HL-60 (cell line): ENCODE data around the gene ACADS.

Experiments
- DNase-seq, 2 experiments: peaks; one replicate each; pipeline ENCODE4 v3.0.0-alpha.2; 2010 to 2020; ENCODE audit warnings: low read depth in 1 of 2, low spot score in 1 of 2
- H3K27ac ChIP-seq: fragments of 250-450 bp; sonication (Bioruptor Pico); replicated peaks from 2 replicates; pipeline ENCODE4 v1.5.1; 2020; ENCODE audit warnings: mild to moderate bottlenecking, moderate library complexity
- H3K27me3 ChIP-seq: fragments of 250-450 bp; sonication (Bioruptor Pico); 2 replicates; pipeline ENCODE4 v1.5.1; 2021; ENCODE audit warnings: mild to moderate bottlenecking, moderate library complexity; ENCODE audit not compliant: insufficient read depth, poor library complexity, severe bottlenecking
- H3K4me3 ChIP-seq: replicated peaks from 2 replicates; pipeline ENCODE4 v1.5.1; 2011; ENCODE audit warnings: mild to moderate bottlenecking, control low read depth, low read length; ENCODE audit not compliant: insufficient read depth
- GABPA ChIP-seq: IDR thresholded peaks from 2 replicates; pipeline ENCODE4 v1.6.1; 2012; ENCODE audit warnings: low read depth
- POLR2AphosphoS5 ChIP-seq: IDR thresholded peaks from 2 replicates; pipeline ENCODE4 v1.6.1; 2012; ENCODE audit warnings: low read depth
- REST ChIP-seq: IDR thresholded peaks from 2 replicates; pipeline ENCODE4 v1.6.1; 2012; ENCODE audit warnings: low read depth; ENCODE audit not compliant: insufficient replicate concordance
- TF ChIP-seq, protein P1 (sequence below): IDR thresholded peaks from one replicate; pipeline ENCODE4 v1.5.1; 2011; ENCODE audit warnings: low read length, control low read depth, inconsistent platforms; ENCODE audit not compliant: insufficient read depth

The ACADS gene

DNA sequence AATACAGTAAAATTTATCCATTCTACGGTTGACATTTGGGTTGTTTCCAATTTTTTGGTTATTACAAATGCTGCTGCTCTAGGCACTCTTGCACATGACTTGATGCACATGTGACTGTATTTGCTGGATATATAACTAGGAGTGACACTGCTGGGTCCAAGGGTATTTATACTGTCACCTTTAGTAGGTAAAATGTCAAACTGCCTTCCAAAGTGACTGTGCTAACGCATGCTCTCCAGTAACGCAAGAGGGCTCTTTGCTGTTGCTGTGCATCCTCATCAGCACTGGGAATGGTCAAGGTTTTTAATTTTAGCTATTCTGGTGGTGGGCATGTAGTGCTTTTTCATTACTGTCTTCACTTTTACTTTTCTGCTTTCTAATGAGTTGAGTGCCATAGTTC, 62.3 kb downstream of the ACADS start:
- no peak for DNase-seq
- TF ChIP-seq, protein P1, sequence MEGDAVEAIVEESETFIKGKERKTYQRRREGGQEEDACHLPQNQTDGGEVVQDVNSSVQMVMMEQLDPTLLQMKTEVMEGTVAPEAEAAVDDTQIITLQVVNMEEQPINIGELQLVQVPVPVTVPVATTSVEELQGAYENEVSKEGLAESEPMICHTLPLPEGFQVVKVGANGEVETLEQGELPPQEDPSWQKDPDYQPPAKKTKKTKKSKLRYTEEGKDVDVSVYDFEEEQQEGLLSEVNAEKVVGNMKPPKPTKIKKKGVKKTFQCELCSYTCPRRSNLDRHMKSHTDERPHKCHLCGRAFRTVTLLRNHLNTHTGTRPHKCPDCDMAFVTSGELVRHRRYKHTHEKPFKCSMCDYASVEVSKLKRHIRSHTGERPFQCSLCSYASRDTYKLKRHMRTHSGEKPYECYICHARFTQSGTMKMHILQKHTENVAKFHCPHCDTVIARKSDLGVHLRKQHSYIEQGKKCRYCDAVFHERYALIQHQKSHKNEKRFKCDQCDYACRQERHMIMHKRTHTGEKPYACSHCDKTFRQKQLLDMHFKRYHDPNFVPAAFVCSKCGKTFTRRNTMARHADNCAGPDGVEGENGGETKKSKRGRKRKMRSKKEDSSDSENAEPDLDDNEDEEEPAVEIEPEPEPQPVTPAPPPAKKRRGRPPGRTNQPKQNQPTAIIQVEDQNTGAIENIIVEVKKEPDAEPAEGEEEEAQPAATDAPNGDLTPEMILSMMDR, result no peak
- no peak for TF ChIP-seq GABPA
- TF ChIP-seq POLR2AphosphoS5, result no peak
- TF ChIP-seq REST, result no peak
- no peak overlapping the region for H3K4me3 ChIP-seq

More for the DNA sequence above, 62.3 kb downstream of the ACADS start:
- no peaks in the 10 kb centered on the region for H3K27me3 ChIP-seq
- no peak overlapping the region for H3K27ac ChIP-seq
